ENCODE results near the gene RPL11.
"Not testable (repeated sequence)": the region's sequence is repeated elsewhere in the genome, so short reads cannot be mapped to it uniquely, and the experiment has no call there.

Gene RPL11

DNA sequence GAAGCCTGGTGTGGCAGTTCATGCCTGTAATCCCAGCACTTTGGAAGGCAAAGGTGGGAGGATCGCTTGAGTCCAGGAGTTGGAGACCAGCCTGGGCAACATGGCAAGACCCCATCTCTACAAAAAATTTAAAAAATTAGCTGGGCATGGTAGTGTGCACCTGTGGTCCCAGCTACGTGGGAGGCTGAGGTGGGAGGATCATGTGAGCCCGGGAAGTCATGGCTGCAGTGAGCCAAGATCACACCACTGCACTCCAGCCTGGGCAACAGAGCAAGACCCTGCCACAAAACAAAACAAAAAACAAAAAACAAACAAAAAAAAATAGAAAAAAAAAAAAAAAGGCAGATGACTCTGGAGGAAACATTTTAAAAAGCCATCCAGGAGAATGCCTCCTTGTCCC lies 3.9 kb upstream of the RPL11 start:
- not testable (repeated sequence) for DNase-seq

- not testable (repeated sequence) for DNase-seq
Observed at GRCh38 chr1:23688281-23688680, 3.3 kb upstream of the RPL11 start.

GRCh38 chr1:23692308-23692871 lies 784 bp downstream of the RPL11 start:
- DNase-seq: peak in 1 of 2 donors; percentile 6

- DNase-seq: no peak
Observed at GRCh38 chr1:23693599-23693998, 2.0 kb downstream of the RPL11 start.

- DNase-seq: no peak
Observed at GRCh38 chr1:23694371-23694770, 2.8 kb downstream of the RPL11 start.

DNA sequence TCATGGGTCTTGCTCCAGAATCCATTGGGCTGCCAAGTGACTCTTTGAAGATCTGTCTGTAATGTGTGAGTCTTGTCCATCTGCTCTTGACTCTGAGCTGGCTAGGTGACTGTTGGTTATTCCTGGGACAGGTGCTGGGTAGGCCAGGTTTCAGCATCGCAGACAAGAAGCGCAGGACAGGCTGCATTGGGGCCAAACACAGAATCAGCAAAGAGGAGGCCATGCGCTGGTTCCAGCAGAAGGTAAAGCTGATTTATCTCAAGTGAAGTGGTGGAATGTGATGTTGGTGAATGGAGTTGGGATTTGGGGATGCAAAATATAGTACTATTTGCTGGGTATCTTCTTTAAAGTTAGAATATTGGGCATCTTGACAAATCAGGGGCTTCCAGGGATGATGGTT lies 4.1 kb downstream of the RPL11 start:
- no peak for DNase-seq

GRCh38 chr1:23696335-23696989 lies 4.9 kb downstream of the RPL11 start:
- DNase-seq: no peak

DNA sequence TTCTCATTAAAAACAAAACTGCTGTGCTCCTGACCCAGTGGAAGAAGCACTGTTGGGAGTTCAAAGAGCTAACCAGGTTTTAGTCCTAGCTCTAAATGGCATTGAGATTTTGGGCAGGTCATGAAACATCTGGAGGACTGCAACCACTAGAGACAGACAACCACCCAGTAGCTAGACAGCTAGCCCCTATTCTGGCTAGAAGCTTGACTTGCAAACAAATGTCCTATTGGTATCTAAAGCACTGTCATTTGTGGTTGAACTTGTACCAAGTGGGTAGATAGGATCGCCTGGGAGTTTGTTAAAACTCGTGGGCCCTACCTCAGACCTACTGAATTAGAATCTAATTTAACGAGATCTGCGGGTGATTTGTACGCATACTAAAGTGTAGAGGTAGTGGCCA lies 6.9 kb downstream of the RPL11 start:
- DNase-seq: no peak

GRCh38 chr1:23699280-23700179 lies 7.9 kb downstream of the RPL11 start:
- no peak for DNase-seq

- no peak for DNase-seq
Observed at GRCh38 chr1:23701310-23701709, 9.7 kb downstream of the RPL11 start.

- DNase-seq: no peak
Observed at GRCh38 chr1:23701996-23702395, 10.4 kb downstream of the RPL11 start.

GRCh38 chr1:23704834-23705495 lies 13.4 kb downstream of the RPL11 start:
- DNase-seq: no peak

DNA sequence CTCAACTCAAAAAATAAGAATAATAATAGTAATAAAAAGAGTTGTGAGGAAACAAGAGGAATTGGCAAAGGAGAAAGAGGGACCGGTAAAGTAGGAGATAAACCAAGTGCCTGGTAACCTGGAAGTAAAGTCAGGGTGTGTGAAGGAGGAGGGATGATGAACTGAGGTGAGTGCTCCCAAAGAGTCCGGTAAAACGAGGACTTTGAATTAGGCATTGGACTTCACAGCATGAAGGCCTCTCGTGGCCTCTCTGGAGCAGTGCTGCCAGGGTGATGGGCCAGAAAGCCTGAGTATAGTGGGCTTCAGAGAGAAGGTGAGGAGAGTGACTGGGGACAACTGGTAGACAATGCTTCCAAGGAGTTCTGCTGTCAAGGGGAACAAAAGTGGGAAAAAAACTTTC lies 17.6 kb downstream of the RPL11 start:
- DNase-seq: no peak

DNA sequence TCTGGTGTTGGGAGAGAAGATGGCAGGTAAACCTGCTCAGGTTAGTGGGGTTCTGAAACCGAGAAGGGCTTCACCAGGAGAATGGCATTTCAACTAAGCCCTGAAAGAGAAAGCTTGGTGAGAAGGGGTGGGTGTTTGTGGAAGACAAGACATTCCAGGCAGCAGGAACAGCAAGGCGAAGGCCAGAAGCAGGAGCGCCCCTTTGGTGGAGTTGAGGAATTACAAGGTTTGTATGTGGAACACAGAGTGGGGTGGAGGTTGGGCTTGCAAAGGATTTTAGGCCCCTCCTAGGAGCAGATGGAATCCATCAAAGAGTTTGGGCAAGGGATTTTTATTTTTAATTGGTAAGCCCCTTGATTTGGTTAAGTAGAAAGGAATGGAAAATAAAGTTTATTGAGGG lies 26.9 kb downstream of the RPL11 start:
- no peak for DNase-seq

GRCh38 chr1:23719162-23719820 lies 27.7 kb downstream of the RPL11 start:
- DNase-seq: no peak

- peak in 1 of 2 donors; percentile 27 for DNase-seq
Observed at GRCh38 chr1:23720256-23720995, 28.8 kb downstream of the RPL11 start.

DNA sequence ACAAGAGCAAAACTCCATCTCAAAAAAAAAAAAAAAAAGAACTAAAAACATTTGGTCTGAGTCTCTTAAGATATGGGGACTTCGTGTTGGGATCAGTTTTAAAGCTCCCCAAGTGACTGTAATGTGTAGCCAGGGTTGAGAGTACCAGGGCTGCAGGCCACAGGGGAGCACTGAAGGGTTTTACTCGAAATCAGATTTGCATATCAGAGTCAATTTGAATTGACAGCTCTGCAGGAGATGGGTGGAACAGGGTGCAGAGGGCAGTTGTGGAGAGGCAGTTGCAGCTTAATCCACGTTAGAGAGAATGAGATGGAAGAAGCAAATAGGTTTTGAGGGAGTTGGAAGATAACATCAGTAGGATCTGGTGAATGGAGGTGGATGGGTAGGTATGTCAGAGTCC lies 31.0 kb downstream of the RPL11 start:
- no peak for DNase-seq

- no peak for DNase-seq
Observed at GRCh38 chr1:23726686-23727085, 35.1 kb downstream of the RPL11 start.

GRCh38 chr1:23727362-23727811 lies 35.8 kb downstream of the RPL11 start:
- peak in 1 of 2 donors; percentile 22 for DNase-seq

GRCh38 chr1:23732363-23733224 lies 41.0 kb downstream of the RPL11 start:
- no peak for DNase-seq

- not testable (repeated sequence) for DNase-seq
Observed at GRCh38 chr1:23733281-23733680, 41.7 kb downstream of the RPL11 start.
